NOMO-1 (cell line): ENCODE results near the gene COPA.

Experiments used
- DNase-seq, 2 experiments: peaks; one replicate each; lab custom pipeline; 2025; ENCODE audit not compliant: unreplicated experiment in 2 of 2; lab: John Stamatoyannopoulos, UW

COPA gene

DNA sequence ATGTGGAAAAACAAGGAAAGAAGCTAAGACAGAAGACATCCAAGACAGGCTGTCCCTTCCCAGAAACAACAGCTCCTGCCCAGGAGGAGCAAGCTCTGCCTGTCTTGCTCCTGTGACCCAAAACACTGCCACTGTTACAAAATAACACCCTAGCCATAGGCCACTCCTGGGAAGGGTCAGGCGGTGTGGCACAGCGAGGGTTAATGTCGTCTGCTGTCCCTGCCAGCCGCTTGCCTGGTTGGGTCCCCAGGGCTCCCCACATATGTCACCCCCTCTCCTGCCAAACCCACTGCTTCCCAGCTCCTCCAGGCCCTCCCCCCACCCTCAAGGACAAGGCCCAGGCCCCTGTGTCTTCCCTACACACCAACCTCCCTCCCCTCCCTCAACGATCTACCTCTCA is 20.0 kb upstream of the COPA start:
- no peak for DNase-seq

DNA sequence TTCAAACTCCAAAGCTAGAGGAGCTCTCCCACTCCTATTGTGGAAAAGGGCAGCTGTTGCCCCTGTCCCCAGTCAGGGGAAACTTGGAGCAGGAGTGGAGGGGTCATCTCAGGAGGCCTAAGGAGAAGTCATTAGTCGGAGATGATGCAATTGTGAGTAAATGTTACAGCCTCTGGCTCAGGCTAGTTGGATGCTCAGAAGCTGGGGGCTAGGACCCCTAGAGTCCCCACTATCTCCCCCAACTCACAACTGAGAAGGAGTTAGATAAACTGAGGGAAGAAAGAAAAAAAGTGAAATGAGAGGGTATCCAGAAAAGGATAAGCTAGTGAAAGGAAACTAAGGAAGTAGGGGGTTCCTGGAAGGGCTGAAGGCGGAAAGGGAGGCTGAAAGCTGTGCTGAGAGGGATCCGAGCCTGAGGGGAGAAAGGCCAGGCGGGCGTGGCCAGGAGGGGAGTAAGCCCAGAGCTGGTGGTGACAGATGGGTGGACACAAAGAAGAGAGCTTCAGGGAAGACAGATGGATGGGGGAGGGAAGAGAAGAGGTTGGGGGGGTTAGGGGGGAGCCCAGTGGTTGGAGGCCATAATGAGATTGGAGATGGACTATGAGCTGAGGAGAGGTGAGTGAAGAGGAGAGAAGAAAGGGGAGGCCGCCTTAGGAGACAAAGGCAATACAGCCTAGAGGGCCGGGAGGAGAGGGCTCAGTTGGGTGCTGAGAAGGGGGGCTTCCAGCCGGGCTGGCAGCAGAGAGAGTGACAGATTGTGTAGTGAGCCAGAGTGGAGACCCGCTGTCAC is 19.3 kb upstream of the COPA start:
- DNase-seq, result no peak

DNA sequence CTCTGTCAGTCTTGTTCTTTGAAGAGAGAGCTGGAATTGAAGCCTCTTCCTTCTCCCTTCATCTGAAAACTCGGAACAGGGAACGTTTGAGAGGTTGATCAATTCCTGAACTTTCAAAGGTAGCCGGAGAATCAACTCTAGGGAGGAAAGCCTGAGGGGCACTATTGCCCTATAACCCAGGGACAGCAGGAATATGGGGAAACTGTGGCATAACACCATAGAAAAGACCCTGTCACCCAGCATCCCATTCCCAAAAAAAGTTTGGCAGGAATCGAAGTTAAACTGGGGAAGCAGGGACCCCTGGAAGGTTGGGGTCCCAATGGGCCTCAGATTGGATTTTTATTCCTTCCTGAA is 18.7 kb upstream of the COPA start:
- no peak for DNase-seq

DNA sequence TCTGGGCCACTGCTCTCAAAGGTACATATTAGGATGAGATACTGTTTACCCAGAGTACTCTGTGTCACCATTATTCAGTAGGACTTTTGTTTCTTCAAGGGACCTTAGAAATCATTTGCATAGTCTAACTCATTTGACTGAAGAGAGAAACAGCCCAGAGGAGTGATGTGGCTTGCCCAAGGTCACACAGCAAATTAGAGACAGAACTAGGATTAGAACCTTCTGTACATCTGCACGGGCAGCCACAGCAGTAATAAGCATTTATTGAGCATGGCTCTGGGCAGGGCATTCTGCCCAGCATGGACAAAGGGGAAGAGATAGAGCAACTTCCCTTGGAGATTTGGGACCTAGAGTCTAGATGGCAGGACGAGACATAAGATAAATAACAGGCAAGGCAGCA is 18.1 kb upstream of the COPA start:
- DNase-seq, result no peak

DNA sequence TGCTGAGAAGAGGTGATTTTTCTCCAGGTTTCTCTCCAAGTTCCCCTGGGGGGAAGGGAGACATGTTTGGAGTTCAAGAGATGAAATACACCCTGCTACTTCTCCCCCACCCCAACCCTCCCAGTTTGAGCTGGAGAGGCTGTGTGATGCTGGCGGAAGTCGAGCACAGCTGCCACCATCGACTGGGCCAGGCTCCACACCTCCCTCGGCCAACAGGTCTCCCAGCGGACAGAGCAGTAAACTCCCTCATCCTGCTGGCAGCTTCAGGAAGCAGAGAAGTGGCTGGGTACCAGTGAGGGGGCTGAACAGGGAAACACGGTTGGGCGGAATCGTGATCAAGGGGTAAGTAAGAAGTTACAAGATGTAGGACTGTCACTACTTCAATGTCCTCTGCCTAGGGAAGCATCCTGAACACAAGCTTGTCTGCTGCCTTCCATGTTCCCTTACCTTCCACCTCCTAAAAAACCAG is 17.2 kb upstream of the COPA start:
- no peak for DNase-seq

DNA sequence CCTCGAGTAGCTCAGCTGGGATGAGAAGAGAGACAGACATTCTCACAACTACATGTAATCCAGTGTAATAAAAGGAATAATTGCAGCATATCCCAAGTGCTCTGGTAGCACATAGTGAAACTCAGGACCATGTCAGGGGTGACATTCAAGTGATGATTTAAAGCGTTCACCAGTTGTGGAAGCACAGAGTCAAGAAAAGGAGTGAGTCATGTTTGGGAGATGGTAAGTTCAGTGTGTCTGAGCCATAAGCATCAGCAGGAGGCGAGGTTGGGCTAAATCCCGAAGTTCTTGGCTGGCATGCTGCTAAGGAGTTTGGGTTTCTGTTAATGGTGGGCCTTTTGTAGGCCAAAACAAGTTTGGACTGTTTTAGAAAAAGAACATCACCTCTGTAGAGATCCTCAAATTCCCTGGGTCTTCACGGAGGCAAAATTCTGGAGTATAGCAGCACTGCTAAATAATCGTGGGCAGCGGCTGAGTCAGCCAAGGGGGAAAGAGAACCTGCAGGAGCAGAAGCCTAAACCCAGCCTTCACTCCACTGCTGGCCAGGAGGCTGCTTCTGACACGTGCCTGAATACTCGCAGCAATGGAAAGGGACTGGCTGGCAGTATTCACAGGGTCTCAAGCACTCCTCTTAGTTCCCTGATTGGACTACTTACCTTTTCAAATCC is 16.6 kb upstream of the COPA start:
- no peak for DNase-seq

DNA sequence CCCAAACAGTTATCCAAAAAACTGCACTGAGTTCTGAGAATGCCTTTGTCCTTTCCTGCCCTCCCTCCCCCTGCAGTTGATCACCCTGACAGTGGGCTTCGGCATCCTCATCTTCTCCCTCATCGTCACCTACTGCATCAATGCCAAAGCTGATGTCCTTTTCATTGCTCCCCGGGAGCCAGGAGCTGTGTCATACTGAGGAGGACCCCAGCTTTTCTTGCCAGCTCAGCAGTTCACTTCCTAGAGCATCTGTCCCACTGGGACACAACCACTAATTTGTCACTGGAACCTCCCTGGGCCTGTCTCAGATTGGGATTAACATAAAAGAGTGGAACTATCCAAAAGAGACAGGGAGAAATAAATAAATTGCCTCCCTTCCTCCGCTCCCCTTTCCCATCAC is 15.0 kb upstream of the COPA start:
- DNase-seq, result no peak

DNA sequence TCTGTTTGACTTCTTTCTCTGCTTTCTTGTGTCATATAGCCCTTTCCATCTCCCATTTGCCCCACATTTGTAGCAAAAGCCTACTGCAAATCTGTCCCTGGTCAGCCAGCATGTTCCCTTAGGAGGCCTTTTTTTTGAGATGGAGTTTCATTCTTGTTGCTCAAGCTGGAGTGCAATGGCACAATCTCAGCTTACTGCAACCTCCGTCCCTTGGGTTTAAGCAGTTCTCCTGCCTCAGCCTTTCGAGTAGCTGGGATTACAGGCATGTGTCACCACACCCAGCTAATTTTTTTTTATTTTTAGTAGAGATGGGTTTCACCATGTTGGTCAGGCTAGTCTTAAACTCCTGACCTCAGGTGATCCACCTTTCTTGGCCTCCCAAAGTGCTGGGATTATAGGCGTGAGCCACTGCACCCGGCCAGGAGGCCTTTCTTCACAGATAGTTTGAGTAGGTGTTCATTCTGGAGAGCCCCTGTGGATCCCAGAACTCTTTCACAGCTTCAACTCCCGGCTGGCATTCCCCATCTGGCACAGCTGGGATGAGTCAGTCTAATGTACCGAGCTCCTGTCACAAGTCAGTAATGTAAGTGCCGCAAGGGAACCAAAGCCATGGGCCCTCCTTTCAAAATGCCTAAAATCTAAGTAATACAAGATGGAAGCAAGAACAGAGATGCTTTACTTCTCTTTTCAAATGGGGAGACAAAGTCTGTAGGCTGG is 14.4 kb upstream of the COPA start:
- DNase-seq, result no peak

DNA sequence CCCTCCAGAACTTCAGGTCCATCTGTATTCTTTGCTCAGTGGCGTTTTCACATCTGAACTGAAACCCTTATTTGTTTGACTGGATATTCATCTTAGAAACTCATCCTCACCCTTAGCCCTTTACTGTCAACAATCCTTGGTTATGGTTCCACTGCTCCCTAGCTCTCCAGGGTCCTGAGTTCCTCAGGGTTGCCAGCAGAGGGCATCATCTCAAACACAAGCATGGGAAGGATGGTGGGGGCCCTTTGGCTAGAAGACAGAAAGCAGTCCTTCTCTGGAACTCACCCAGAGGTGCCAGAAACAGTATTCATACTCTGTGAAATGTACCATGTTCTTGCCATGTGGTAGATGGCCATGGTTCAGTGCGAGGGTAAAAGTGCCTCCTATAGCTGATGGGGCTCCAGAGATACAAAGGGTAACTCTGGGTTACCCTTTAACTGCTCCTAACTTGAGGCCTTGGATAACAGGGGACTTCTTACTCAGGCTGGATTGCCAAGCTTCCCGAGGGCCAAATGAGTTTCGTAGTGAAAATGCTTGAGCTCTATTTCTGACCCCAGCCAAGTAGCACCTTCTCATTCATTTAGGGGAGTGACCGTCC is 11.4 kb upstream of the COPA start:
- no peak for DNase-seq

DNA sequence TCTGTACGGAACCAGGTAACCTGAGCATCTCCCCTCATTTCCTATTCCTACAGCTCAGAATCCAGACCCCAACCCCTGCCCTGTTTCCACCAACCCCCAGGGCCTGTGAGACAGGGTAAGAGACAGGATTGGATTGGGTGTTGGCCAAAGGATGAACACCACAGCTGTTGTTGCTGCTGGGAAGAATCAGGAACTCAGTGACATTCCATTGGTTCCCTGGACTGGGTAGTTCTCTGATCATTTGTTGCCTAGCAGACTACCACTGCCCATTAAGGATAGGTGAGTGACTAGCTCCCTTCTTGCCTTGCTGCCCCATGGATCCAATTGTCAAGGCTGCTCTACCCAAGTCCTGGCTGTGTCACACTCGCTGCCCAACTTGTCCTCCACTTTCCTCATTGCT is 10.2 kb upstream of the COPA start:
- no peak for DNase-seq

DNA sequence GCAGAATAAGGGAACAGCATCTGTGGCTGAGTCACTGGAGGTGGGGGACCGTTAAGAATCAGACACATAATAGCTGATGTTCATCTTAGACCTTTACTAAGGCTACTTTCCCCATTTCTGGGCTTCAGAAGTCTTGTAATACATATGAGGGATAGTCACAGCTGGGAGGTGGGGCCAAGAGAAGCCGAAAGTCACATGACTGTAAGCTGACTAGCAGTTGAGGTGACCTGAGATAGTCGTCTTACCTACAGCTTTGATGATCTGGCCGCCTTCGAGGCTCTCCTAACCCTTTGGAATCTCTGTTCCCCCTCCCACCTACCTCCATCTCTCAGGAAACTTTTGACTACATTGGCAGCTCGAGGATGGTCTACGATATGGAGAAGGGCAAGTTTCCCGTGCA is 9.5 kb upstream of the COPA start:
- DNase-seq, result no peak

DNA sequence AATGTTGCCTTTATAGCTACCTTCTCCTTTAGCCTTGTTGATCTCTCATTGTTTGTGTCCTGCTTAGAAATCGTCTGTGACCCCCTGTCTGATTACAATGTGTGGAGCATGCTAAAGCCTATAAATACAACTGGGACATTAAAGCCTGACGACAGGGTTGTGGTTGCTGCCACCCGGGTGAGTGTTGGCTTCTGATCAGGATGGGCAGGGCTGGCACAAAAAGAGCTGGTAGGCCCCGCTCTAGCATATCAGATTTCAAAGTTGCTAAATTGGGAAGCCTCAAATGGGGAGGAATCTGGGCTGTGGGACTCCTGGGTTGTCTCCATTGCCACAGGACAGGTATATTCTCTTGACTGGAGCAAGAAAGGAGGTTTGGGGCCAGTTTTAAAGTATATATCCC is 8.6 kb upstream of the COPA start:
- no peak for DNase-seq

DNA sequence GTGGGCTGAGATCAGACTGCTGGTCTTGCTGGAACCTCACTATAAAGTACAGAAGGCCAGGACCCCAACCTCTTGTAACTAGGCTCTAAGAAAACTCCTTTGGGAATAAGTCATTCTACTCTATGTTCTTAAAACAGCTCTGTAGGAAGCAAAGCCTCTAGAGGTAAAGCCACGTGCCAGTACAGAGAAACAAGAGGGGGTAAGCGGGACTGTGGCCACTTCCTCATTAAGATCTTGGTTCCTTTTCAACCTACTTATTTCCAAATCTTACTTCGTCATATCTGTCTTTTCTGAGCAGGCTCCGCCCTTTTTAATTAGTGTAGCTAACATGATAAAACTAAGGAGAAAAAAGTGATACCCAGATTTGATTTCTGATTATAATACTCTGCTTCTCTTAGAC is 3.9 kb upstream of the COPA start:
- peak; percentile 60 to 96 for DNase-seq

DNA sequence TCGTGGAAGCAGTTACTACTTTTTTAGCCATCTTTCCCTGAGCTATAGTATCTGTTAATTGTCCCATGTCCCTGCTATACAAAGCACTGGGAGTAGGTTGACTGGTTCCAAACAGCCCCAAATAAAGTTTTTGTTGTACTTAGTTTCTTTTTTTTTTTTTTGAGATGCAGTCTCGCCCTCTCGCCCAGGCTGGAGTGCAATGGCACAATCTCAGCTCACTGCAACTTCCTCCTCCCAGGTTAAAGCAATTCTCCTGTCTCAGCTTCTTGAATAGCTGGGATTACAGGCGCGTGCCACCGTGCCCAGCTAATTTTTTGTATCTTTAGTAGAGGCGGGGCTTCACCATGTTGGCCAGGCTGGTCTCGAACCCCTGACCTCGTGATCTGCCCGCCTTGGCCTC is 3.4 kb upstream of the COPA start:
- DNase-seq, result peak; percentile 14 to 33

DNA sequence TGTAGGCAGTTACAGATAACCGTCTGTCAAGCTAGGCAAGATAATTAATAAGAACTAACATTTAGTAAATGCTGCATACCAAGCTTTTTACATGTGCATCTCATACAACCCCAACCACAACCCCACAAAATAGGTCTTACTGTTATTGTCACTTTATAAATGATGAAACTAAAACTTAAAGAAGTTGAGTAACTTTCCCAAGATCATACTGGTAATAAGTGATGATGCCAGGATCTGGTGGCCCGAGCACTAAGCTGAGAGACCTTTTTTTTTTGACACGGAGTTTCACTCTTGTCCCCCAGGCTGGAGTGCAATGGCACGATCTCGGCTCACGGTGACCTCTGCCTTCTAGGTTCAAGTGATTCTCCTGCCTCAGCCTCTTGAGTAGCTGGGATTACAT is 1.9 kb upstream of the COPA start:
- DNase-seq, result no peak

DNA sequence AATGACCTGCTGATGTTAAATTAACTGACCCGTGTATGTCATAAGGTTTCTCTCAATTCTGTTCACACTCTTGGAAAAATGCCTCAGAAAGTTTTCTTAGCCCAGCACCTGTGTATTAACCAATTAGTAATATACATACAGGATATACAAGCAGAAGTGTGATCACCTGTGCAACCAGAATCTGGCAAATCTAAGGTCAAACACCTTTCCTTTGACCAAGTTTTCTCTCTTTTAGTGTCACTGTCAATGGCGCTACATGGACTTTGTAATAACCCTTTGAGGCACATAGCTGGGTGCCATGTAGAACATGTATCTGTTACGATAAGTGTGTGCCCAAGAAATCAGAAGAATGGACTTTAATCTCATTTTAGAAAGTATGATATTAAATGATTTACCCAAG is 1.2 kb upstream of the COPA start:
- DNase-seq, result no peak

DNA sequence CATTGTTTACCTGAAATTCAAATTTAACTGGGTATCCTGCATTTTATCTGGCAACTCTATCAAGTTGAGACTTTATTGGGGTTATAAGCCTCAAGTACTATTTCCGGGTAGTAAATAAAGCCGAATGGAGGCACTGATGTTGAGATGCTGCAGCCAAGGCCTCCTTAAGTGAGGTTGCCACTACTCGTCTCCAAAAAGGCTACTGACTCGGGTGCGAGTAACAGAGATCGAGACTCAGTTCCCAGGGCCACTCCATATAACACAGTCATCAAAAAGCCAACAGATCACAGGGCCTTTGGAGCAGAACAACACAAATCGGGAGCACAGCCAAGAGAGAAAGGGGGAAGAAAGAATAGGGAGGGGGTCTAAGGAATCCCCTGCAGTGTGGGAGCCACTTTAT is 524 bp downstream of the COPA start:
- no peak for DNase-seq

DNA sequence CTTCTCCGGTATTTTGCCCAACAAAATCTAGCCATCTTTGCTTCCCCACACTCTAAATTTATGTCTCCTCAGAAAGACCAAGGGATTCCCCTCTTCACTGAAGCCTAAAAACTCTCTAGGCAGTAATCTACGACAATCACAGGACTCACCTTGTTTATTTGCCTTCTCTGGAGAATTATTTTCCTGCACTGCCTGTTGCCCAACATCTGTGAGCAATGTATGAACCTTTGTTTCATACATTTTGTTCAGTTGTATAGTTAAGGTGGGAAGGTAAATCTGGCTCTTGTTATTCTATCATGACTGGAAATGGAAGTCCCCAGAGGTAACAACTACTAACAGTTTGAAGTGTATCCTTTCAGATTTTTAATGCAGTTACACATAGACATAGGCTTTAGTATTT is 2.2 kb downstream of the COPA start:
- no peak for DNase-seq

DNA sequence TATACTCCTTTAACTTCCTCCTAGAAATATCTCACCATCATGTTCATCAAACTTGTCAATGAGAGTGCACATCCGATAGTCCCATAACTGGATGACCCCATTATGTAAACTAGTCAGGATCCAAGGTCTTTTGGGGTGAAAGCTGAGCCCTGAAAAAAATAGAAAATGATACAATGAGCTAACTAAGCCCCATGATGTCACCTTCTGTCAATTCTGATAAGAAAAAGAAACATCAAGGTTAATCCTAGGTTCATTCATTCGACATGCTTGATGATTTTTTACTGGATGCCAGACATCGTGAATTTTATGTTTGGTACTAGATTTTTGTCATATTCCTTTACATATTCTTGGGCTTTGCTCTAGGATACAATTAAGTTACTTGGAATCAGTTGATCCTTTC is 2.9 kb downstream of the COPA start:
- no peak for DNase-seq

DNA sequence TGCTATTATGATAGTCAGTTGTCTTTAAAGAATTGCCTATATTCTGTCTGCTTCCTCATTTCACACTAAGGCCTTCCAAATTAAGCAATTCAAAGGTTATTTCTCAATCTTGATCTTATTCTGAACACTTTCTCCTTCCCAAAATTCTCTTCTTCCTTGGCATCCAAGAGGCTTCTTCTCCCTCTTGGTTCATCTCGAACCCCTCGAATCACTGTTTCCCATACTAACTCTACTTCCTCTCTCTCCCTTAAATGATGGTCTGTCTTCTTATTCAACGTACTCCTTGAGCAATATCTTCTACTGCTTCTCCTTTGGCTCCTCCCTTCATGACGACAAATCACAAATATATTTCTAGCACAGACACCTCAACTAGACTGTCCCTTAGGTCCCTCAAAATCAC is 4.5 kb downstream of the COPA start:
- peak; percentile 39 to 85 for DNase-seq

DNA sequence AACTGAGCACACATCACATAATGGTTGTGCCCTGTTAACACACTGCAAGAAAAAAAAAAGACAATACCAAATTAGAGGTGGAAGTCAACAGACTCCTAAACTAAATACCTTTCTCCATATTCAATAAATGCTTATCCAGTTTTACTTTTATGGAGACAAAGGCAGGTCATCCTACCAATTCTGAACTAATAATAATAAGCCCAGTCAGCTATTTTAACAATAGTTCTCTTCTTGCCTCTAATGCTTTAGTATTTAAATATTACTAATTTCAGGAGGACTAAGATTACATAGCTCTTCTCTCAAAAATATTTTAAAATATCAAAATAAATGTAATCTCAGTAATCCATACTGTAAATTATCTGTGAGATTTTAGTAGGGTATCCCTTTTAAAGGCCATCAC is 10.5 kb downstream of the COPA start:
- DNase-seq, result no peak

DNA sequence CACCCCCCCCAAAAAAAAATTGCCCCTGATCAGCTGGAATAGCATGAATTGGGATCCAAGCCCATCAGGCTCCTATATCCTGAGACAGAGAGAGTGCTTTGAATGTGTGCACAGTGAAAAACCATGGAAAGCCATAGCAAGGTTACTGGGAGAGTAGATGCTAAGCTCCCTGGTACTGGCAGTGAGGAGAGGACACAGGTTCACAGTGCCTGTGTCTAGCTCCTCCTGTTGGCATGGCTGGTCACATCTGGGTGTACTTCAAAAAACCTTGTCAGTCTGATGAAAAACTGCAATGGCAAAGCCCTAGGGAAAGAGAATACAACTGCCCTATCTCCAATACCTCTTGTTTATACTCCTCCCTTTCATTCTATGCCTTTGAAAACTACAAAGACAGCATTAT is 12.9 kb downstream of the COPA start:
- no peak for DNase-seq
